Upper lobe of right lung (tissue), 1 donor: ENCODE results near the gene TMEM185A. TPM values are rescaled to one million over a fixed set of nuclear protein-coding genes. Genes with fewer than 3 reads are reported as not detected.

Experiments used
- ATAC-seq: fragments of 200-7000 bp; cut with Tn5 transposase; one replicate; pipeline ENCODE4 v1.9.1; 2020; ENCODE audit warnings: mild to moderate bottlenecking, moderate library complexity
- DNase-seq: peaks from one replicate; pipeline ENCODE4 v3.0.0-alpha.2; 2020
- H3K27ac ChIP-seq: fragments of 200-600 bp; one replicate; pipeline ENCODE4 v1.8.0; 2022
- H3K27me3 ChIP-seq: fragments of 200-600 bp; one replicate; pipeline ENCODE4 v1.8.0; 2022; ENCODE audit warnings: mild to moderate bottlenecking
- H3K36me3 ChIP-seq: fragments of 200-600 bp; one replicate; pipeline ENCODE4 v1.8.0; 2022
- H3K4me1 ChIP-seq: fragments of 200-600 bp; one replicate; pipeline ENCODE4 v1.8.0; 2022
- H3K4me3 ChIP-seq: fragments of 200-600 bp; one replicate; pipeline ENCODE4 v1.8.0; 2022; ENCODE audit warnings: mild to moderate bottlenecking
- H3K9me3 ChIP-seq: fragments of 200-600 bp; one replicate; pipeline ENCODE4 v1.8.0; 2022
- intact Hi-C: fragments of 100-400 bp; cut with DNase I; formaldehyde crosslinking; loops from one replicate; pipeline ENCODE4 v1.11.0; 2022
- total RNA-seq: library from RNA; stranded (reverse); fragmentation: NEBNext Ultra II Directional; extraction: Animal tissue kit (Norgen Biotek cat#: 25700); gene quantifications from one replicate; pipeline ENCODE4 v1.2.1, GENCODE V29; 2021
- TF ChIP-seq, protein P1 (sequence below): fragments of 200-600 bp; IDR thresholded peaks from one replicate; pipeline ENCODE4 v1.8.0; 2022; ENCODE audit warnings: antibody characterized with exemption
- donor health status: DM: no; HTN: yes; CAD: no; lungs with severe emphysema.

Gene TMEM185A
- total RNA-seq, 1 donor from 2014 or later, result 19.9 TPM

- intact Hi-C loops, result no loop called here
- Histone ChIP-seq H3K27me3 (no peaks in the 10 kb centered on the region), H3K9me3 (no peaks in the 10 kb centered on the region), H3K4me1 (no peaks in the 10 kb centered on the region), H3K27ac (no peak overlapping the region), H3K36me3 (no peaks in the 10 kb centered on the region), H3K4me3 (no peak overlapping the region)
- TF ChIP-seq, protein P1, sequence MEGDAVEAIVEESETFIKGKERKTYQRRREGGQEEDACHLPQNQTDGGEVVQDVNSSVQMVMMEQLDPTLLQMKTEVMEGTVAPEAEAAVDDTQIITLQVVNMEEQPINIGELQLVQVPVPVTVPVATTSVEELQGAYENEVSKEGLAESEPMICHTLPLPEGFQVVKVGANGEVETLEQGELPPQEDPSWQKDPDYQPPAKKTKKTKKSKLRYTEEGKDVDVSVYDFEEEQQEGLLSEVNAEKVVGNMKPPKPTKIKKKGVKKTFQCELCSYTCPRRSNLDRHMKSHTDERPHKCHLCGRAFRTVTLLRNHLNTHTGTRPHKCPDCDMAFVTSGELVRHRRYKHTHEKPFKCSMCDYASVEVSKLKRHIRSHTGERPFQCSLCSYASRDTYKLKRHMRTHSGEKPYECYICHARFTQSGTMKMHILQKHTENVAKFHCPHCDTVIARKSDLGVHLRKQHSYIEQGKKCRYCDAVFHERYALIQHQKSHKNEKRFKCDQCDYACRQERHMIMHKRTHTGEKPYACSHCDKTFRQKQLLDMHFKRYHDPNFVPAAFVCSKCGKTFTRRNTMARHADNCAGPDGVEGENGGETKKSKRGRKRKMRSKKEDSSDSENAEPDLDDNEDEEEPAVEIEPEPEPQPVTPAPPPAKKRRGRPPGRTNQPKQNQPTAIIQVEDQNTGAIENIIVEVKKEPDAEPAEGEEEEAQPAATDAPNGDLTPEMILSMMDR, result no peak
- no peak for DNase-seq
- ATAC-seq, result no peak
Measured at GRCh38 chrX:149652232-149652981, 20.8 kb upstream of the TMEM185A start.

DNA sequence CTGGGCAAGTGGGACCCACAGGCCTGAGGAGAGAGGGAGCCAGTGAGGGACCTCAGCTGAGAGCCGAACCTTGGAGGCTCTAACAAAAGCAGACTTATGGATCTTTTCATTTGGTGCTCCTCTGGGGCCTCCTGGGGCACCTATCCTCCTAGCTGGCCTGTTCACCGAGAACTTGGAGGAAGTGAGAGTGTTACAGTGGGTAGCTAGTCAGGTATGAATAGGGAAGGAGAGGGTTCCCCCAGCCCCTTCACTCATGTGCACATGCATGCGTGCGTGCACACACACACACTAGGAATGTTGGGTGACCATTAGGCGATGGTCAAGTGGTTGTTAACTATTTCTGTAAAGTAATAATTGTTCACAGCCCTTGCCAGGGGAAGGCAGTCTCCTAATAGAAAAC, 18.6 kb upstream of the TMEM185A start:
- no peaks in the 10 kb centered on the region for H3K4me1 ChIP-seq
- H3K36me3 ChIP-seq, result no peaks in the 10 kb centered on the region
- no peaks in the 10 kb centered on the region for H3K27me3 ChIP-seq
- intact Hi-C loops, result no loop called here
- no peak overlapping the region for H3K4me3 ChIP-seq
- no peak overlapping the region for H3K27ac ChIP-seq
- no peak for ATAC-seq
- TF ChIP-seq, protein P1, result no peak
- DNase-seq, result no peak
- H3K9me3 ChIP-seq, result no peaks in the 10 kb centered on the region

DNA sequence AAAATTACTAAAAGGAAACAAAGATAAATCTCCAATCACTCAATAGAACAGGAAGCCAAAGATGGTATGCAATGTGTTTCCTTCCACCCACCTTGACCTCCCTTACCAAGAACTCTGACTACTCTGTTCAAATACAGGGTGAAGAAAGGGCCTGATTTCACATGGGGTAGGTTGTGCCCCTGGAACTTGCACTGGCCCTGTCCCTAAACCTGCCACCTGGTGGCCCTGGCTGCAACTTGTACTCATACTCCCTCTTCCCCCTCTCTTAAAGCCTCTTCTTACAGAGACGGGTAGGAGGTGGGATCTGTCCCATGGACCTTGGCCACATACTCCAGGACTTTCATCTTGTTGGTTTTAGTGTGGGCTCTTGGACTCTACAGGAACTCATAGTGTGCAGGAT, 17.3 kb upstream of the TMEM185A start:
- no peak for ATAC-seq
- Histone ChIP-seq H3K27me3 (no peaks in the 10 kb centered on the region), H3K9me3 (no peaks in the 10 kb centered on the region), H3K4me1 (no peaks in the 10 kb centered on the region), H3K36me3 (no peaks in the 10 kb centered on the region), H3K4me3 (no peak overlapping the region), H3K27ac (no peak overlapping the region)
- DNase-seq, result no peak
- TF ChIP-seq, protein P1, result no peak
- intact Hi-C loops, result no loop called here

DNA sequence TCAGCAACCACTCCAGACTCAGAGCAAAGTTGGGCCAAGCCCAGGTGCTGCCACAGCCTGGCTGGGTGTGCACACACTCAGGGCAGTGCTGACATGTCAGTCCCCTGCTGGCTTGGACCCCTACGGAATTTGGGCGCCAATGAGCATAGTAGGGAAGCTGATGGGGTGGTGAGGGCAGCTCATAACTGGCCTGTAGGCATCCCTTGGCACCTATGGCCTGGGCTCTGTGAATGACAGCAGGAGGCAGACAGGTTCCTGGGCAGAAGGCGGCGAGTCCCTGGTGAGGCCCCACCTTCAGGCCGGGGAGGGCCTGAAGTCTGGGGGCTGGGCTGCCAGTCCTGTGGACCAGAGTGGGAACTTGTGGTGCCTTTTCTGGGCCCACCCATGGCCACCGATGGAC, 15.9 kb upstream of the TMEM185A start:
- H3K9me3 ChIP-seq, result no peaks in the 10 kb centered on the region
- no peaks in the 10 kb centered on the region for H3K4me1 ChIP-seq
- H3K27ac ChIP-seq, result no peak overlapping the region
- H3K4me3 ChIP-seq, result no peak overlapping the region
- no peaks in the 10 kb centered on the region for H3K27me3 ChIP-seq
- H3K36me3 ChIP-seq, result no peaks in the 10 kb centered on the region
- no peak for DNase-seq
- intact Hi-C loops, result no loop called here
- no peak for ATAC-seq
- TF ChIP-seq, protein P1, result no peak

GRCh38 chrX:149643496-149643895, 11.9 kb upstream of the TMEM185A start:
- no peaks in the 10 kb centered on the region for H3K9me3 ChIP-seq
- no peaks in the 10 kb centered on the region for H3K4me1 ChIP-seq
- H3K27ac ChIP-seq, result no peak overlapping the region
- intact Hi-C loops, result no loop called here
- H3K36me3 ChIP-seq, result no peaks in the 10 kb centered on the region
- TF ChIP-seq, protein P1, result no peak
- no peaks in the 10 kb centered on the region for H3K27me3 ChIP-seq
- ATAC-seq (no peak), DNase-seq (no peak)
- H3K4me3 ChIP-seq, result no peak overlapping the region
